ENCODE measurements around the gene IMPDH2.

- TF ChIP-seq CTCF (IDR thresholded peaks at IDR 0.05) (no peak), POLR2A (IDR thresholded peaks at IDR 0.05) (no peak)
Measured at GRCh38 chr3:49027634-49028033, 1.6 kb downstream of the IMPDH2 start.

Measured in body of pancreas (tissue), 4 donors.